Vagina (tissue), 2 donors: ENCODE results near the gene TRIM69.

Experiments
- POLR2A ChIP-seq, 2 donors: fragments of 450-650 bp; IDR thresholded peaks; one replicate each; pipeline ENCODE4 v1.6.1; 2017; ENCODE audit warnings: antibody characterized with exemption in 2 of 2, mild to moderate bottlenecking in 2 of 2, moderate library complexity in 2 of 2
- POLR2AphosphoS5 ChIP-seq, 2 donors: sonication (generic); formaldehyde crosslinking; IDR thresholded peaks; one replicate each; pipeline ENCODE4 v1.9.0; 2017; ENCODE audit warnings: antibody characterized with exemption in 2 of 2, mild to moderate bottlenecking in 2 of 2, low read depth in 1 of 2; ENCODE audit not compliant: insufficient read depth in 1 of 2
- TF ChIP-seq, protein P1 (sequence below), 3 experiments: fragments of 450-650 bp in 2 of 3; fragments of 200-600 bp in 1 of 3; sonication (generic) in 1 of 3; IDR thresholded peaks; one replicate each; pipeline ENCODE4 v1.5.1; 2017 to 2019; ENCODE audit warnings: antibody characterized with exemption in 3 of 3, mild to moderate bottlenecking in 2 of 3, moderate library complexity in 2 of 3

DNA sequence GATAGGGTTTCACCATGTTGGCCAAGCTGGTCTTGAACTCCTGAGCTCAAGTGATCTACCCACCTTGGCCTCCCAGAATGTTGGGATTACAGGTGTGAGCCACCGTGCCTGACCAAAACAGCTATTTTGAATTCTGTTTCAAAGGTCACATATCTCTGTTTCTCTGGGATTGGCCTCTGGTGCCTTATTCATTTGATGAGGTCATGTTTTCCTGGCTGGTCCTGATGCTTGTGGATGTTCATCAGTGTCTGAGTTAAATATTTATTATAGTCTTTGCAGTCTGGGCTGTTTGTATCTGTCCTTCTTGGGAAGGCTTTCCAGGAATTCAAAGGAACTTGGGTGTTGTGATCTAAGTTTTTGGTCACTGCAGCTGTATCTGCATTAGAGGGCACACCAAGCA lies 30.3 kb upstream of the TRIM69 start:
- TF ChIP-seq, protein P1, sequence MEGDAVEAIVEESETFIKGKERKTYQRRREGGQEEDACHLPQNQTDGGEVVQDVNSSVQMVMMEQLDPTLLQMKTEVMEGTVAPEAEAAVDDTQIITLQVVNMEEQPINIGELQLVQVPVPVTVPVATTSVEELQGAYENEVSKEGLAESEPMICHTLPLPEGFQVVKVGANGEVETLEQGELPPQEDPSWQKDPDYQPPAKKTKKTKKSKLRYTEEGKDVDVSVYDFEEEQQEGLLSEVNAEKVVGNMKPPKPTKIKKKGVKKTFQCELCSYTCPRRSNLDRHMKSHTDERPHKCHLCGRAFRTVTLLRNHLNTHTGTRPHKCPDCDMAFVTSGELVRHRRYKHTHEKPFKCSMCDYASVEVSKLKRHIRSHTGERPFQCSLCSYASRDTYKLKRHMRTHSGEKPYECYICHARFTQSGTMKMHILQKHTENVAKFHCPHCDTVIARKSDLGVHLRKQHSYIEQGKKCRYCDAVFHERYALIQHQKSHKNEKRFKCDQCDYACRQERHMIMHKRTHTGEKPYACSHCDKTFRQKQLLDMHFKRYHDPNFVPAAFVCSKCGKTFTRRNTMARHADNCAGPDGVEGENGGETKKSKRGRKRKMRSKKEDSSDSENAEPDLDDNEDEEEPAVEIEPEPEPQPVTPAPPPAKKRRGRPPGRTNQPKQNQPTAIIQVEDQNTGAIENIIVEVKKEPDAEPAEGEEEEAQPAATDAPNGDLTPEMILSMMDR (IDR thresholded peaks at IDR 0.05): no peak
- TF ChIP-seq POLR2AphosphoS5 (IDR thresholded peaks at IDR 0.05; ENCODE audit: insufficient read depth in 1 of 2, low read depth in 1 of 2): no peak
- no peak for TF ChIP-seq POLR2A (IDR thresholded peaks at IDR 0.05)
